Epithelial cell of umbilical artery (primary cell): ENCODE results near the gene P2RY10. TPM values are rescaled to one million over a fixed set of nuclear protein-coding genes. Genes with fewer than 3 reads are reported as not detected.

Experiments
- total RNA-seq: library from RNA; depleted of rRNA; stranded (reverse); fragments of >200 nt; gene quantifications from 2 replicates; pipeline ENCODE4 v1.2.3, GENCODE V29; 2014

P2RY10 gene, protein sequence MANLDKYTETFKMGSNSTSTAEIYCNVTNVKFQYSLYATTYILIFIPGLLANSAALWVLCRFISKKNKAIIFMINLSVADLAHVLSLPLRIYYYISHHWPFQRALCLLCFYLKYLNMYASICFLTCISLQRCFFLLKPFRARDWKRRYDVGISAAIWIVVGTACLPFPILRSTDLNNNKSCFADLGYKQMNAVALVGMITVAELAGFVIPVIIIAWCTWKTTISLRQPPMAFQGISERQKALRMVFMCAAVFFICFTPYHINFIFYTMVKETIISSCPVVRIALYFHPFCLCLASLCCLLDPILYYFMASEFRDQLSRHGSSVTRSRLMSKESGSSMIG
- not detected in 2 replicates for total RNA-seq

DNA sequence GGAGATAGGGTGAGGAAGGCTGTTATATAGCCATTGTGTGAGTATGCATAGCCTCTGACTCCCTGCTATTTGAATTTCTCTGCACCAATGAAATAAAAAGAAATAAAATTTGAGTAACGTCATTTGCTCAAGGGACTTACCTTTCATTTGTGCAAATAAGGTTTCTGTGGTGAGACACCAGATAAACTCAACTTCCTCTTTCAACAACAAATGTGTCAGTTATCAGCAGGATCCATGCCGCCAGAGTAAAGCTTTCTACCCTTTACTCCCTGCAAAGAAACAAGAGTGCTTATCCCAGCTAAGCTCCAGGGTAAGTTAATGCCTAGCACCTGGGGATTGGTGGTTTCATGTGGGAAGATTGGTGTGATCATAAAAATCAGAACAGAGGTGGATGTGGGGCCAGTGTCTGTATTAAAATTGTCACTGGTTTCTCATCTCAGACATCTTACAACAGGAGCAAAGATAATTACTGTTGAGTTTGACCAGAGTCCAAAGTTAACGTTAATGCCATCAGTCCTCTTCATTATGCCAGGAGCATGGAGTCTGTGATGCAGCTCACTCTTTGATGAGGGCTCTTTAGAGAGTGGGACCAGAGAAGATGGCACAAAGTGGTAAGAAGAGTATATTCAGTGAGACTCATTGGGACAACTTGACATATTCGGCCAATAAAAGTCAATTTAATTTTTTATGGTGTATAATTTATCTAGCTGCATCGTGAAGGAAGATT is at the start of gene P2RY10:
TSS of gene P2RY10 (plus strand) at position 206 of the 727 bp plus-strand sequence. CDS start 15,130 bp downstream, outside the sequence.

Other genes with a start within 250 kb of the P2RY10 start
- 0.61 and 0.97 TPM in 2 replicates for gene LPAR4, start 197.7 kb upstream of the P2RY10 start, total RNA-seq
- gene GPR174, start 199.3 kb downstream of the P2RY10 start, total RNA-seq, result not detected in 2 replicates